Lower lobe of right lung (tissue), 2 donors: ENCODE measurements around the gene CHSY1. TPM values are rescaled to one million over a fixed set of nuclear protein-coding genes. Genes with fewer than 3 reads are reported as not detected.

Experiments used
- ATAC-seq, 2 donors: fragments of 200-7000 bp; cut with Tn5 transposase; one replicate each; pipeline ENCODE4 v1.9.1; 2020 to 2022; ENCODE audit warnings: mild to moderate bottlenecking in 2 of 2, moderate library complexity in 2 of 2
- DNase-seq: peaks from one replicate; pipeline ENCODE4 v3.0.0-alpha.2; 2020
- H3K27ac ChIP-seq: fragments of 200-600 bp; one replicate; pipeline ENCODE4 v1.8.0; 2022
- H3K27me3 ChIP-seq: fragments of 200-600 bp; one replicate; pipeline ENCODE4 v1.8.0; 2022; ENCODE audit warnings: low read depth
- H3K36me3 ChIP-seq: fragments of 200-600 bp; one replicate; pipeline ENCODE4 v1.8.0; 2022; ENCODE audit warnings: mild to moderate bottlenecking
- H3K4me1 ChIP-seq: fragments of 200-600 bp; one replicate; pipeline ENCODE4 v1.8.0; 2022
- H3K4me3 ChIP-seq: fragments of 200-600 bp; one replicate; pipeline ENCODE4 v1.8.0; 2022; ENCODE audit warnings: mild to moderate bottlenecking
- H3K9me3 ChIP-seq: fragments of 200-600 bp; one replicate; pipeline ENCODE4 v1.8.0; 2022
- intact Hi-C: fragments of 100-400 bp; cut with DNase I; formaldehyde crosslinking; loops from one replicate; pipeline ENCODE4 v1.11.0; 2022
- total RNA-seq: library from RNA; stranded (reverse); fragmentation: NEBNext Ultra II Directional; extraction: Animal tissue kit (Norgen Biotek cat#: 25700); gene quantifications from one replicate; pipeline ENCODE4 v1.2.1, GENCODE V29; 2021
- TF ChIP-seq, protein P1 (sequence below): fragments of 200-600 bp; IDR thresholded peaks from one replicate; pipeline ENCODE4 v1.8.0; 2022; ENCODE audit warnings: antibody characterized with exemption, mild to moderate bottlenecking
- donor health status: DM: no; HTN: yes; CAD: no; lungs with severe emphysema.

The CHSY1 gene
- total RNA-seq, 1 donor from 2014 or later, result 25.6 TPM

DNA sequence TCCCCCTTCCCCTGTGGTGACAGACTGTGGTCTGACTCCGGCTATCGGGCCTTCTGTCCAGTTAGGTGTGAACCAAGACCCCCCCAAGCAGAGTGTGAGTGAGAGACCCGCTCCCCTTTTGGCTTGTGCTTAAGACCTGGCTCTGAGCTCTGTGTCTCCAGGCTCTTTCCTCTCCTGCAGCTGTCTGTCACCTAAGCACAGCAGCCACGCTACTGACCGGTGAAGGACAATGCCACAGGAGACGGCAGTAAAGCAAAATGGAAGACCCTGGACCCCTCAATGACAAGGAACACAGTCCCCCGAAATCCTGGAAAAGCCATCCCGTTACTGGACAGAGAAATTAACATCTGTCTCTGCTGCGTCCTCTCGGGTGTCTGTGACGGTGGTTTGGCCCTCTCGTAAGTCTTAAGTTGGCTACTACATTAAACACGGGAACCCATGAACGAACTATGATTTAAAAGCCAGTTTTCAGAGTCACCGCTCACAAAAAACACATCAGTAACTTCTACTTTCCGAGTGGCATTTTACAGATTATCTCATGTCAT is 53.7 kb downstream of the CHSY1 start:
- DNase-seq, result no peak
- H3K27me3 ChIP-seq, result no peaks in the 10 kb centered on the region
- no peaks in the 10 kb centered on the region for H3K9me3 ChIP-seq
- no peak overlapping the region for H3K4me3 ChIP-seq
- no peak for ATAC-seq
- H3K4me1 ChIP-seq, result peaks cover 61% of the 10 kb centered on the region
- intact Hi-C loops, result no loop called here
- TF ChIP-seq, protein P1, sequence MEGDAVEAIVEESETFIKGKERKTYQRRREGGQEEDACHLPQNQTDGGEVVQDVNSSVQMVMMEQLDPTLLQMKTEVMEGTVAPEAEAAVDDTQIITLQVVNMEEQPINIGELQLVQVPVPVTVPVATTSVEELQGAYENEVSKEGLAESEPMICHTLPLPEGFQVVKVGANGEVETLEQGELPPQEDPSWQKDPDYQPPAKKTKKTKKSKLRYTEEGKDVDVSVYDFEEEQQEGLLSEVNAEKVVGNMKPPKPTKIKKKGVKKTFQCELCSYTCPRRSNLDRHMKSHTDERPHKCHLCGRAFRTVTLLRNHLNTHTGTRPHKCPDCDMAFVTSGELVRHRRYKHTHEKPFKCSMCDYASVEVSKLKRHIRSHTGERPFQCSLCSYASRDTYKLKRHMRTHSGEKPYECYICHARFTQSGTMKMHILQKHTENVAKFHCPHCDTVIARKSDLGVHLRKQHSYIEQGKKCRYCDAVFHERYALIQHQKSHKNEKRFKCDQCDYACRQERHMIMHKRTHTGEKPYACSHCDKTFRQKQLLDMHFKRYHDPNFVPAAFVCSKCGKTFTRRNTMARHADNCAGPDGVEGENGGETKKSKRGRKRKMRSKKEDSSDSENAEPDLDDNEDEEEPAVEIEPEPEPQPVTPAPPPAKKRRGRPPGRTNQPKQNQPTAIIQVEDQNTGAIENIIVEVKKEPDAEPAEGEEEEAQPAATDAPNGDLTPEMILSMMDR, result no peak
- peak overlapping the region; percentile 56 for H3K27ac ChIP-seq
- H3K36me3 ChIP-seq, result no peaks in the 10 kb centered on the region

DNA sequence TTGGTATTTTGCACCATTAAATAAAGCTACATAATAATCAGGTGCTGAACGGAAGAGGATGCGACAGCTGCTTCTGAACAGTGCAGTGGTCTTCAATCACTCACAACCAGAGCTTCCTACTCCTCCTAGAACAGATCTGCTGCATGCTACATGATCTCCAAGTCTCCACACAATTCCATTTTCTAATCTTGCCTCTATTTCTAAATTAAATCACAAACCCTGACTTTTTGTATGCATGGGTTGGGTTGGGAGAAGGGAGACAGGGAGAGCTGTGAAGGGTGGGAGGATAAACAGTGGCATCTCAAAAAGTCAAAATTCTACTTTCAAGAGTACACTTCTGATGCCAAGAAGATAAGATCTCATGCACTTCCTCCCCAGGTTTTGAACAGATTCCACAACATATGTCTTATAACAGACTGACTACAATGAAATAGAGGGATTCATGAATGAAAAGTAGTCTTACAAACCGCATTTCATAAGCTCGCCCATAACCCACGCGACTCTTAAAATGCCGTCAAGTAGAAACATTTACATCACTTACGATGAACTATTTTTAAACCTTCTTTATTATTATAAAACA is 57.2 kb downstream of the CHSY1 start:
- H3K27ac ChIP-seq, result peak overlapping the region; percentile 65
- ATAC-seq, result peak in 1 of 2 donors; percentile 25
- intact Hi-C loops, result no loop called here

DNA sequence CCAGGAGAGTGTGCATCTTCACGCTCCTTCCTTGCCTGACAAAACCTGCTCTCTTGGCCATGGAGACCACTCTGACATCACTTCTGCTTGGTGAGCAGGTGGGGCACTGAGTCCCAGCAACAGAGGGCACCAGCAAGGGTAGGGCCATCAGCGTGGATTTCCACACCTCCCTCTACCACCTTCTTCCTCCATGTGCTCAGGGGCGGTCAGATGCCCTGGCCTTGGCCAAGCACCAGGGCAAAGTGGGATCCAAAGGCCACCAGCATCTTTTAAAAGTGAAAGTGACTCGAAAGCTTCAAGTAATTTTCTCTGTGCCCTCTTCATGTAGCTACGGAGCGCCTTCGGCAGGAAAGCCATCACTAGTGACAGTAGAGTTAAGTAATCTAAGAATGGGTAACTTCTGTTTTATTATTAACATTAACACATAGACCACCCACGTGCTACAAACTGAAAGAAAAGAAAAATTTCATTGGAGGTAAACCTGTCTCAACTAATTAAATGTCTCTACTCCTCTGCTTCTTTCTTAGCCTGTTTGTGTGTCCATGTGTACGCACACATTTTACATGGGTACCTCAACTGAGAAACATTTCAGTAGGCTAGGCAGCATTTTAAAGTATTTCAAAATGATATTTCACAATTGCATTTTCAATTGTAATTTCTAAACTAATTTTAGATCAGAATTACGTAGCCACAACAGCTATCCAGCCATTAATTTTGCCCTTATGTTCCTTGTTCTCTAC is 57.9 kb downstream of the CHSY1 start:
- Histone ChIP-seq H3K27me3 (no peaks in the 10 kb centered on the region), H3K4me3 (peak overlapping the region; percentile 20), H3K27ac (peak overlapping the region; percentile 65), H3K36me3 (no peaks in the 10 kb centered on the region), H3K4me1 (peaks cover 59% of the 10 kb centered on the region), H3K9me3 (no peaks in the 10 kb centered on the region)
- TF ChIP-seq, protein P1, result no peak
- ATAC-seq, result peak; percentile 23 to 34
- intact Hi-C loops, result no loop called here
- no peak for DNase-seq

More for the DNA sequence above, 57.2 kb downstream of the CHSY1 start:
- no peak for DNase-seq
- Histone ChIP-seq H3K36me3 (no peaks in the 10 kb centered on the region), H3K4me3 (no peak overlapping the region), H3K4me1 (peaks cover 60% of the 10 kb centered on the region), H3K27me3 (no peaks in the 10 kb centered on the region), H3K9me3 (no peaks in the 10 kb centered on the region)
- TF ChIP-seq, protein P1, result no peak

DNA sequence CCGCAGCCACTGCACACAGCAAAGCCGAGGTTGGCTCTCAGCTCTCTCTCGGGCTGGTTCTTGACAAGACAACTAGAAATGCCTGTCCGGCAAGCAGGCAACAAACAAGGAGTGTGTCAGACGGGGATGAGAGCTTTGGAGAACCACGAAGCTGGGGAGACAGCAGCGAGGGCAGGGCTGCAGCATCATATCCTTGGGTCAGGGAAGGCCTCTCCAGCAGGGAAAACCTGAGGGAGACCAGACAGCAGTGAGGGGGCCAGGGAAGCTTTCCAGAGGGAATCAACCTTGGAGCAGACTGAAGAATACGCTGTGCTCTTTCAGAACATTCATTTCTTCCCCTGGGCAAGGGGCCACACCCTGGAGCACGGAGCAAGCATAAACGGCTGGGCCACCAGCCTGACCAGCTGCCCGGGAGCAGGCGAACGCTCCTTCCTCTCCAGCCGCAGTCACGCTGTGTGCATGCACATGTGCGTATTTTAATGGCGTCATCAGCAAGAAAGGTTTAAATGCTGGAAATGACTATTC is 58.7 kb downstream of the CHSY1 start:
- no peaks in the 10 kb centered on the region for H3K36me3 ChIP-seq
- ATAC-seq (peak; percentile 28 to 49), DNase-seq (no peak)
- intact Hi-C loops, result no loop called here
- peak overlapping the region; percentile 20 for H3K4me3 ChIP-seq
- peaks cover 59% of the 10 kb centered on the region for H3K4me1 ChIP-seq
- TF ChIP-seq, protein P1, result no peak
- H3K27ac ChIP-seq, result peak overlapping the region; percentile 65
- H3K27me3 ChIP-seq, result no peaks in the 10 kb centered on the region
- H3K9me3 ChIP-seq, result no peaks in the 10 kb centered on the region

DNA sequence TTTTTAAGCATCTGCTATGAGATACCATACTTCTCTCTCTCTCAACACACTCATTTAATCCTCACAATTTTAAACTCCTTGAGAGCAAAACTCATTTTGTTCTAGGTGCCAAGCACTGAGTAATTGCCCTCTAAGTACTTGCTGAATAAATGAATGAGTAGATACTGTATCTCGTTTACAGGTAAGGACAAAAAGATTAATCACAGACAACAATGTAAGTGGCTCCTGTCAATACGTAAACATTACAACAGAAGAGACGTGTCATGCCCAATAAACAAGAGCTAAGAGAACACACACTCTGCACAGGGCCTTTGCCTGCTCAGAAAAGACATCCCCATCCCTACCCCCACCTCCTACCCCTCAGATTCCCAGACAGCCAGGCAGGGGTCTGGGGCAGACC is 59.8 kb downstream of the CHSY1 start:
- no peak overlapping the region for H3K4me3 ChIP-seq
- no peak overlapping the region for H3K27ac ChIP-seq
- TF ChIP-seq, protein P1, result no peak
- H3K4me1 ChIP-seq, result peaks cover 70% of the 10 kb centered on the region
- ATAC-seq (no peak), DNase-seq (no peak)
- H3K36me3 ChIP-seq, result no peaks in the 10 kb centered on the region
- intact Hi-C loops, result no loop called here
- H3K9me3 ChIP-seq, result no peaks in the 10 kb centered on the region
- H3K27me3 ChIP-seq, result no peaks in the 10 kb centered on the region
